Prostate gland (tissue), 2 donors: ENCODE data around the gene CAMKMT. TPM values are rescaled to one million over a fixed set of nuclear protein-coding genes. Genes with fewer than 3 reads are reported as not detected.

ENCODE experiments used
- DNase-seq: peaks from one replicate; pipeline ENCODE4 v3.0.0-alpha.2; 2019; ENCODE audit warnings: low spot score
- H3K27ac ChIP-seq, 2 donors: fragments of 200-600 bp; sonication (generic); 2 replicates each; pipeline ENCODE4 v1.5.1; 2017 to 2019
- H3K27me3 ChIP-seq: fragments of 200-600 bp; sonication (generic); replicated peaks from 2 replicates; pipeline ENCODE4 v1.5.1; 2019; ENCODE audit not compliant: insufficient read depth
- H3K36me3 ChIP-seq, 2 donors: fragments of 200-600 bp; sonication (generic); 1 replicate in 1 of 2; 2 replicates in 1 of 2; pipeline versions ENCODE4 v1.5.1 to v1.8.1; 2017 to 2019
- H3K4me1 ChIP-seq: fragments of 200-600 bp; sonication (generic); replicated peaks from 2 replicates; pipeline ENCODE4 v1.5.1; 2019
- H3K4me3 ChIP-seq, 2 donors: fragments of 200-600 bp; sonication (generic); 2 replicates each; pipeline ENCODE4 v1.5.1; 2017 to 2019
- H3K9me3 ChIP-seq: fragments of 200-600 bp; sonication (generic); 2 replicates; pipeline ENCODE4 v1.5.1; 2017
- POLR2A ChIP-seq: fragments of 450-650 bp; IDR thresholded peaks from one replicate; pipeline ENCODE4 v1.6.1; 2016; ENCODE audit warnings: antibody characterized with exemption, mild to moderate bottlenecking
- POLR2AphosphoS5 ChIP-seq: sonication (generic); formaldehyde crosslinking; IDR thresholded peaks from one replicate; pipeline ENCODE4 v1.6.1; 2017; ENCODE audit warnings: antibody characterized with exemption
- WGBS: methylation state at CpG from one replicate; pipeline ENCODE4 v1.1.5; 2018; 5-methylcytosine and 5-hydroxymethylcytosine counted together
- intact Hi-C: fragments of 100-400 bp; cut with DNase I; formaldehyde crosslinking; loops from one replicate; pipeline ENCODE4 v1.14.2; 2022
- total RNA-seq, 2 donors: library from RNA; depleted of rRNA; stranded (reverse); fragments of >200 nt; gene quantifications; one replicate each; pipeline ENCODE4 v1.1.0, GENCODE V29; 2016
- TF ChIP-seq, protein P1 (sequence below), 4 experiments: fragments of 200-600 bp in 2 of 4; fragments of 450-650 bp in 2 of 4; sonication (generic) in 2 of 4; IDR thresholded peaks; 1 replicate in 3 of 4; 2 replicates in 1 of 4; pipeline ENCODE4 v1.5.1; 2016 to 2019; ENCODE audit warnings: antibody characterized with exemption in 4 of 4, mild to moderate bottlenecking in 2 of 4, moderate library complexity in 2 of 4

CAMKMT gene
- total RNA-seq, 2 donors from 2014 or later = 5.4 to 7.6 TPM

DNA sequence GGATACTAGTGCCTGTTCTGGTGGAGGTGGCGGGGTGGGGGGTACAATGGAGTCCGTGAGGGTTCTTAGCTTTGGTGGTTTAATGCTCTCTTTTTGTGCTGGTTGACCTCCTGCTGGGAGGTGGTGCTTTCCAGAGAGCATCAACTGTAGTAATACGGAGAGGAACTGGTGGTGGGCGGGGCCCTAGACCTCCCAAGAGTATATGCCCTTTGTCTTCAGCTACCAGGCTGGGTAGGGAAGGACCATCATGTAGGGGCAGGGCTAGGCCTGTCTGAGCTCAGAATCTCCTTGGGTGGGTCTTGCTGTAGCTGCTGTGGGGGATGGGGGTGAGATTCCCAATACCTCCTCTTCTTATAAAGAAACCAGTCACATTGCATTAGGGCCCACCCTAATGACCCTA lies 27.1 kb downstream of the CAMKMT start:
- DNase-seq = no peak
- no peak overlapping the region for H3K4me3 ChIP-seq
- TF ChIP-seq, protein P1, sequence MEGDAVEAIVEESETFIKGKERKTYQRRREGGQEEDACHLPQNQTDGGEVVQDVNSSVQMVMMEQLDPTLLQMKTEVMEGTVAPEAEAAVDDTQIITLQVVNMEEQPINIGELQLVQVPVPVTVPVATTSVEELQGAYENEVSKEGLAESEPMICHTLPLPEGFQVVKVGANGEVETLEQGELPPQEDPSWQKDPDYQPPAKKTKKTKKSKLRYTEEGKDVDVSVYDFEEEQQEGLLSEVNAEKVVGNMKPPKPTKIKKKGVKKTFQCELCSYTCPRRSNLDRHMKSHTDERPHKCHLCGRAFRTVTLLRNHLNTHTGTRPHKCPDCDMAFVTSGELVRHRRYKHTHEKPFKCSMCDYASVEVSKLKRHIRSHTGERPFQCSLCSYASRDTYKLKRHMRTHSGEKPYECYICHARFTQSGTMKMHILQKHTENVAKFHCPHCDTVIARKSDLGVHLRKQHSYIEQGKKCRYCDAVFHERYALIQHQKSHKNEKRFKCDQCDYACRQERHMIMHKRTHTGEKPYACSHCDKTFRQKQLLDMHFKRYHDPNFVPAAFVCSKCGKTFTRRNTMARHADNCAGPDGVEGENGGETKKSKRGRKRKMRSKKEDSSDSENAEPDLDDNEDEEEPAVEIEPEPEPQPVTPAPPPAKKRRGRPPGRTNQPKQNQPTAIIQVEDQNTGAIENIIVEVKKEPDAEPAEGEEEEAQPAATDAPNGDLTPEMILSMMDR (IDR thresholded peaks at IDR 0.05) = no peak
- TF ChIP-seq POLR2A (no peak), POLR2AphosphoS5 (no peak)
- no peaks in the 10 kb centered on the region for H3K9me3 ChIP-seq
- no peaks in the 10 kb centered on the region for H3K27me3 ChIP-seq
- no peaks in the 10 kb centered on the region for H3K4me1 ChIP-seq
- intact Hi-C loops = no loop called here
- H3K36me3 ChIP-seq = no peaks in the 10 kb centered on the region
- no peak overlapping the region for H3K27ac ChIP-seq
- WGBS = 60% methylated on average over 4 of the region's 4 CpGs

DNA sequence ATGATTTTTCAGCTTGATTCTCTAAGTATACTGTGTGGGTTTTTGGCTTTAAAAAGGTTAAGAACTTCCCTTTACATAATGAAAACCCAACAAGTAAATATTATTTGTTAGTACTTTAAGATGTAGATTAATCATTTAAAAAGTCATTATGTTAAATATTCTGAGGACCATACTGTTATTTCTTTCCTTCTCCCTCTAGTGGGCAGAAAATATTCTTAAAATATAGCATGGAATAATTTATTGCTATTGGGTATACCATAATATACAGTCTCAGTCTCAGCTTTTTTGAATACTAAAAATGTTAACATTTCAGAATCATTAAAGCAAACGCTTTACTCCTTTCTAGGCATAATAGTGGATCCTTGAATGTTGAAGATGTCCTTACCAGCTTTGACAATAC lies 28.1 kb downstream of the CAMKMT start:
- Histone ChIP-seq H3K27me3 (no peaks in the 10 kb centered on the region), H3K4me1 (no peaks in the 10 kb centered on the region), H3K9me3 (no peaks in the 10 kb centered on the region), H3K36me3 (no peaks in the 10 kb centered on the region), H3K27ac (no peak overlapping the region), H3K4me3 (no peak overlapping the region)
- WGBS = 86% methylated on average over 1 of the region's 1 CpG
- DNase-seq = no peak
- TF ChIP-seq POLR2AphosphoS5 (no peak), POLR2A (no peak)
- TF ChIP-seq, protein P1 (IDR thresholded peaks at IDR 0.05) = no peak
- intact Hi-C loops = loop anchor here (5.0 kb wide), 1 partner anchor 567 kb away; no protein-coding TSS in a partner anchor

DNA sequence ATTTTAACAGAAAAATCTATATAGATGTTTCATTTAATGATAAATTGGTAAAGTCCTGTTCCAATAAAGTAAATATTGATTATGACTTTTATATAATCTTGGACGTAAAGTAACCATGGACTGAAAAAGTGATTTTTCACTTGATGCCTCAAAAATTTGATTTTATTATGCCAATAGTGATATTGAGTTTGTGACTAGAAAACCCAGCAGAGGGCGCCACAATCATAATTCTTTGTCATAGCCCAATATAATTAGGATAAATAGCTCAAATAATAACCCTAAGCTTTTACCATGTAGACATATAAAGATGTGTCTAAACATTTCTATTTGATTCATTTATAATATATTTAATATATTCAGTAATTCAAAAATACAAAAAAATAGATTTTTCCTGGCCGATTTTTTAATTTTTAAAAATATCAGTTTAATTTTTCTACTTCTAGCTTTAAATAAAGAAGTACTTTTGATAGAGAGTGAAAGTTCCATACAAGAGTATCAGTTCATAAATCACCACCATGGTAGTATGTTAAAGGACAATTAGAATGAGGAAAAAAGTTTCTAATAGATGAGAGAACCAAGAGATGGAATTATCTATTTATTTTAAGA lies 30.7 kb downstream of the CAMKMT start:
- H3K4me3 ChIP-seq = no peak overlapping the region
- H3K27ac ChIP-seq = no peak overlapping the region
- H3K36me3 ChIP-seq = no peaks in the 10 kb centered on the region
- WGBS = 54% methylated on average over 3 of the region's 3 CpGs
- H3K4me1 ChIP-seq = no peaks in the 10 kb centered on the region
- no peaks in the 10 kb centered on the region for H3K27me3 ChIP-seq
- TF ChIP-seq, protein P1 (IDR thresholded peaks at IDR 0.05) = peak; percentile 22 to 52 (median 36)
- no peak for TF ChIP-seq POLR2AphosphoS5
- no peak for TF ChIP-seq POLR2A
- DNase-seq = peak; percentile 14
- intact Hi-C loops = loop anchor here (5.0 kb wide), 1 partner anchor 565 kb away; no protein-coding TSS in a partner anchor
- H3K9me3 ChIP-seq = no peaks in the 10 kb centered on the region

DNA sequence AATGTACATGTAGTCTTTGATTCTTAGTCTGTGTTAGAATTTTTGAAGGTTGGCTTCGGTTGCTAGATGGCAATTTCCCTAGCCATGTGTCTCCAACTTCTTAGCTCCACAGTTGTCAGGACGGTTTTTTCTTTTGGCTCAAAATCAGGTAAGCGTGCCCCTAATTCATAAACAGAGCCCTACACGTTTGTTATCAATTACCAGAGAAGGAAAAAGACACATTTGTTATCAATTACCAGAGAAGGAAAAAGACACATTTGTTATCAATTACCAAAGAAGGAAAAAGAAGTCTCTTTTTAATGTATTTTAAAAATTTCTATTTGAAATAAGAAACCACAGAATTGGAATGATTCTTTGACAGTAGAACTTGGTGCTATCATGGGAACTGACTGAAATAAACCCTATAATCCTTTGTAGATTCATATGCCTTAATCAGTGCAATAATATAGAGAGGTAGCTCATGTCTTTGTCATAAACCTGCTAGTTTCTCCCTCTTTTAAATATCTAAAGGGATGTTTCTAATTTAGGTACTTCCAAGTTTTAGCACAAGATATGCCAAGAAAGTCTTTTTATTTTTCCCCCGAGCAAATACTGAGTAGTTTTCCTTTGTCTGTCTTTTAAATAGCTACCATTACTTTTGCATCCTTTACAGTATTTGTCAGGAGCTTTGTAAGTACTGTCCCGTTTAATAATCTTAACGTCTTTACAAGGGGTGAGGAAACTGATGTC lies 35.9 kb downstream of the CAMKMT start:
- no peak for TF ChIP-seq POLR2AphosphoS5
- TF ChIP-seq, protein P1 (IDR thresholded peaks at IDR 0.05) = no peak
- no peak for TF ChIP-seq POLR2A
- Histone ChIP-seq H3K4me1 (no peaks in the 10 kb centered on the region), H3K4me3 (no peak overlapping the region), H3K9me3 (no peaks in the 10 kb centered on the region), H3K27ac (no peak overlapping the region), H3K27me3 (no peaks in the 10 kb centered on the region), H3K36me3 (no peaks in the 10 kb centered on the region)
- DNase-seq = no peak
- intact Hi-C loops = no loop called here
- WGBS = 41% methylated on average over 7 of the region's 7 CpGs
